Stimulated activated CD8-positive, alpha-beta memory T cell treated with anti-CD3 and anti-CD28 coated beads, Interleukin-12 subunit alpha, Interleukin-12 subunit beta, amount 100 ng/mL, for 24 hours (primary cell): ENCODE data around the gene SLC10A7.

Experiments used
- DNase-seq: peaks from one replicate; pipeline ENCODE4 v3.0.0-alpha.2; 2020; ENCODE audit errors: extremely low read depth

SLC10A7 gene

GRCh38 chr4:146495269-146495668 is 26.5 kb downstream of the SLC10A7 start:
- DNase-seq = no peak

GRCh38 chr4:146494143-146494542 is 27.6 kb downstream of the SLC10A7 start:
- DNase-seq = no peak

GRCh38 chr4:146490106-146490505 is 31.6 kb downstream of the SLC10A7 start:
- DNase-seq = no peak

- no peak for DNase-seq
These were observed 33.1 kb downstream of the SLC10A7 start for GRCh38 chr4:146488495-146489174.

- DNase-seq = no peak
These were observed 35.2 kb downstream of the SLC10A7 start for GRCh38 chr4:146486565-146486964.

- no peak for DNase-seq
These were observed 35.8 kb downstream of the SLC10A7 start for GRCh38 chr4:146485968-146486367.

- no peak for DNase-seq
These were observed 39.0 kb downstream of the SLC10A7 start for GRCh38 chr4:146482788-146483187.

GRCh38 chr4:146481246-146481645 is 40.5 kb downstream of the SLC10A7 start:
- no peak for DNase-seq

- no peak for DNase-seq
These were observed 43.7 kb downstream of the SLC10A7 start for GRCh38 chr4:146478009-146478408.

- DNase-seq = no peak
These were observed 44.7 kb downstream of the SLC10A7 start for GRCh38 chr4:146477054-146477453.

GRCh38 chr4:146472404-146472803 is 49.3 kb downstream of the SLC10A7 start:
- DNase-seq = no peak

GRCh38 chr4:146470604-146471003 is 51.1 kb downstream of the SLC10A7 start:
- no peak for DNase-seq

- no peak for DNase-seq
These were observed 52.7 kb downstream of the SLC10A7 start for GRCh38 chr4:146469022-146469421.

GRCh38 chr4:146465628-146466027 is 56.1 kb downstream of the SLC10A7 start:
- no peak for DNase-seq

- DNase-seq = no peak
These were observed 59.5 kb downstream of the SLC10A7 start for GRCh38 chr4:146462251-146462650.

GRCh38 chr4:146458594-146458993 is 63.1 kb downstream of the SLC10A7 start:
- no peak for DNase-seq

GRCh38 chr4:146456681-146457080 is 65.1 kb downstream of the SLC10A7 start:
- DNase-seq = no peak

GRCh38 chr4:146453181-146453807 is 68.4 kb downstream of the SLC10A7 start:
- no peak for DNase-seq

- no peak for DNase-seq
These were observed 71.2 kb downstream of the SLC10A7 start for GRCh38 chr4:146450524-146450923.

GRCh38 chr4:146446555-146446954 is 75.2 kb downstream of the SLC10A7 start:
- DNase-seq = no peak

GRCh38 chr4:146445198-146446150 is 76.3 kb downstream of the SLC10A7 start:
- no peak for DNase-seq

GRCh38 chr4:146443525-146443924 is 78.2 kb downstream of the SLC10A7 start:
- DNase-seq = no peak

GRCh38 chr4:146442801-146443200 is 78.9 kb downstream of the SLC10A7 start:
- no peak for DNase-seq
